Measurements from ENCODE around the gene TEAD2.

DNA sequence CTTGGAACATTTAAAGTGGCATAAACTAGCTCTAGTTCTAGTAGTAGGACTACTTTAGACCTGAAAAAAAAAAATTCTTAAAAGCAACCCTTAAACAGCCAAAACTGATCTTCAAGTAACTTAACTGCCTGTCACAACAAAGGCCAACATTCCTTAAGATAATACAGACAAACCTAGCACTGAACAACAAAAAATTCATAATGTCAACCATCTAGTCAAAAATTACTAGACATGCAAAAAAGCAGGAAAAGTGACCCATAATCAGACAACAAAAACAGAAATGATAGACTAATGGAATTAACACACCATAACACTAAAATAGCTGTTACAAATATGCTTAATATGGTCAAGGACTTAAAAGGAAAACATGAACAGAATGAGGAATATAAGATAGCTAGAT is 43.9 kb downstream of the TEAD2 start:
- TF ChIP-seq, protein P1, sequence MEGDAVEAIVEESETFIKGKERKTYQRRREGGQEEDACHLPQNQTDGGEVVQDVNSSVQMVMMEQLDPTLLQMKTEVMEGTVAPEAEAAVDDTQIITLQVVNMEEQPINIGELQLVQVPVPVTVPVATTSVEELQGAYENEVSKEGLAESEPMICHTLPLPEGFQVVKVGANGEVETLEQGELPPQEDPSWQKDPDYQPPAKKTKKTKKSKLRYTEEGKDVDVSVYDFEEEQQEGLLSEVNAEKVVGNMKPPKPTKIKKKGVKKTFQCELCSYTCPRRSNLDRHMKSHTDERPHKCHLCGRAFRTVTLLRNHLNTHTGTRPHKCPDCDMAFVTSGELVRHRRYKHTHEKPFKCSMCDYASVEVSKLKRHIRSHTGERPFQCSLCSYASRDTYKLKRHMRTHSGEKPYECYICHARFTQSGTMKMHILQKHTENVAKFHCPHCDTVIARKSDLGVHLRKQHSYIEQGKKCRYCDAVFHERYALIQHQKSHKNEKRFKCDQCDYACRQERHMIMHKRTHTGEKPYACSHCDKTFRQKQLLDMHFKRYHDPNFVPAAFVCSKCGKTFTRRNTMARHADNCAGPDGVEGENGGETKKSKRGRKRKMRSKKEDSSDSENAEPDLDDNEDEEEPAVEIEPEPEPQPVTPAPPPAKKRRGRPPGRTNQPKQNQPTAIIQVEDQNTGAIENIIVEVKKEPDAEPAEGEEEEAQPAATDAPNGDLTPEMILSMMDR (IDR thresholded peaks at IDR 0.05; ENCODE audit: low read depth, low read length) = no peak
- TF ChIP-seq EZH2phosphoT487 (IDR thresholded peaks at IDR 0.05; ENCODE audit: low read depth) = no peak
